ENCODE results near the gene CORO1C.

DNA sequence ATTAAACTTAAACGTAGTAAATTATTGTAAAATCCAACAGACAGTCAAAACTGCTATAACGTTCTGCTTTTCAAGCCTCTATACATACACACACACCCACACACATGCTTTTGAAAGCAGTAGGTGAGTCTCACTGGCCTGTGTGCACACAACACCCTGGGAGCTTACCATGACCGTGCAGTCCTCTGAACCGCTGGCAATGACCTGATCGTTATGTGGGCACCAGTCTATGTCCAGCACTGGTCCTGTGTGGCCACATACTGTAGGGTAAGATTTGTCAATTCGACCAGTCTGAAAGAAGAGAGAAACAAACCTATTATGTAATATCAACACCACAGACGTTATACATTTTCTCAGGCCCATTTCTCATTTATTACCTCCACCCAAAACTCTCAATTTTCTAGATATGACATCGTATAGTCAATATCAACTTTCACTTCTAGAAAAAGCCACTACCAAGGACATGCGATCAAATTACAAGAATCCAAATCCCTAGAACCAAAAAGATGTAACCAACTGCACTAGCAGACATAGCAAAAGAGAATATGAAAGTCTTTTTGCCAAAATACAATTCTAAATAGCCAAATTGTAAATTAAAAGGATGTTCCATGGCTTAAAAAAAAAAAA is 53.1 kb downstream of the CORO1C start:
- TF ChIP-seq EP300 (IDR thresholded peaks at IDR 0.05) (no peak), MYC (IDR thresholded peaks at IDR 0.05; ENCODE audit: borderline replicate concordance, low read length) (no peak), FOSL2 (IDR thresholded peaks at IDR 0.05) (no peak), FOSL2 (CRISPR knock-in tag; IDR thresholded peaks at IDR 0.05) (no peak), RCOR1 (IDR thresholded peaks at IDR 0.05; ENCODE audit: low read depth, low read length) (no peak), POLR2A (IDR thresholded peaks at IDR 0.05; ENCODE audit: low read length) (no peak), ZC3H11A (IDR thresholded peaks at IDR 0.05) (no peak), PHF8 (IDR thresholded peaks at IDR 0.05; ENCODE audit: borderline replicate concordance, low read depth) (no peak), CHD4 (IDR thresholded peaks at IDR 0.05; ENCODE audit: borderline replicate concordance) (no peak), TFCP2L1 (CRISPR knock-in tag; IDR thresholded peaks at IDR 0.05) (no peak)
- TF ChIP-seq, protein P1, sequence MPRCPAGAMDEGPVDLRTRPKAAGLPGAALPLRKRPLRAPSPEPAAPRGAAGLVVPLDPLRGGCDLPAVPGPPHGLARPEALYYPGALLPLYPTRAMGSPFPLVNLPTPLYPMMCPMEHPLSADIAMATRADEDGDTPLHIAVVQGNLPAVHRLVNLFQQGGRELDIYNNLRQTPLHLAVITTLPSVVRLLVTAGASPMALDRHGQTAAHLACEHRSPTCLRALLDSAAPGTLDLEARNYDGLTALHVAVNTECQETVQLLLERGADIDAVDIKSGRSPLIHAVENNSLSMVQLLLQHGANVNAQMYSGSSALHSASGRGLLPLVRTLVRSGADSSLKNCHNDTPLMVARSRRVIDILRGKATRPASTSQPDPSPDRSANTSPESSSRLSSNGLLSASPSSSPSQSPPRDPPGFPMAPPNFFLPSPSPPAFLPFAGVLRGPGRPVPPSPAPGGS (IDR thresholded peaks at IDR 0.05), result no peak
- TF ChIP-seq, protein P2, sequence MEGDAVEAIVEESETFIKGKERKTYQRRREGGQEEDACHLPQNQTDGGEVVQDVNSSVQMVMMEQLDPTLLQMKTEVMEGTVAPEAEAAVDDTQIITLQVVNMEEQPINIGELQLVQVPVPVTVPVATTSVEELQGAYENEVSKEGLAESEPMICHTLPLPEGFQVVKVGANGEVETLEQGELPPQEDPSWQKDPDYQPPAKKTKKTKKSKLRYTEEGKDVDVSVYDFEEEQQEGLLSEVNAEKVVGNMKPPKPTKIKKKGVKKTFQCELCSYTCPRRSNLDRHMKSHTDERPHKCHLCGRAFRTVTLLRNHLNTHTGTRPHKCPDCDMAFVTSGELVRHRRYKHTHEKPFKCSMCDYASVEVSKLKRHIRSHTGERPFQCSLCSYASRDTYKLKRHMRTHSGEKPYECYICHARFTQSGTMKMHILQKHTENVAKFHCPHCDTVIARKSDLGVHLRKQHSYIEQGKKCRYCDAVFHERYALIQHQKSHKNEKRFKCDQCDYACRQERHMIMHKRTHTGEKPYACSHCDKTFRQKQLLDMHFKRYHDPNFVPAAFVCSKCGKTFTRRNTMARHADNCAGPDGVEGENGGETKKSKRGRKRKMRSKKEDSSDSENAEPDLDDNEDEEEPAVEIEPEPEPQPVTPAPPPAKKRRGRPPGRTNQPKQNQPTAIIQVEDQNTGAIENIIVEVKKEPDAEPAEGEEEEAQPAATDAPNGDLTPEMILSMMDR (IDR thresholded peaks at IDR 0.05), result no peak
- TF ChIP-seq, protein P3, sequence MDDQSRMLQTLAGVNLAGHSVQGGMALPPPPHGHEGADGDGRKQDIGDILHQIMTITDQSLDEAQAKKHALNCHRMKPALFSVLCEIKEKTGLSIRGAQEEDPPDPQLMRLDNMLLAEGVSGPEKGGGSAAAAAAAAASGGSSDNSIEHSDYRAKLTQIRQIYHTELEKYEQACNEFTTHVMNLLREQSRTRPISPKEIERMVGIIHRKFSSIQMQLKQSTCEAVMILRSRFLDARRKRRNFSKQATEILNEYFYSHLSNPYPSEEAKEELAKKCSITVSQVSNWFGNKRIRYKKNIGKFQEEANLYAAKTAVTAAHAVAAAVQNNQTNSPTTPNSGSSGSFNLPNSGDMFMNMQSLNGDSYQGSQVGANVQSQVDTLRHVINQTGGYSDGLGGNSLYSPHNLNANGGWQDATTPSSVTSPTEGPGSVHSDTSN (IDR thresholded peaks at IDR 0.05), result no peak
- TF ChIP-seq, protein P4, sequence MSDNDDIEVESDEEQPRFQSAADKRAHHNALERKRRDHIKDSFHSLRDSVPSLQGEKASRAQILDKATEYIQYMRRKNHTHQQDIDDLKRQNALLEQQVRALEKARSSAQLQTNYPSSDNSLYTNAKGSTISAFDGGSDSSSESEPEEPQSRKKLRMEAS (IDR thresholded peaks at IDR 0.05), result no peak
